PC-3 (cell line): Measurements from ENCODE around the gene TCN1.

Experiments
- CTCF ChIP-seq: fragments of 300-600 bp; sonication (generic); conservative IDR thresholded peaks from 2 replicates; pipeline ENCODE4 v1.5.1; 2017; ENCODE audit warnings: antibody characterized with exemption, low read depth, mild to moderate bottlenecking, low read length
- EZH2 ChIP-seq: fragments of 300-600 bp; sonication (generic); IDR thresholded peaks from one replicate; pipeline ENCODE4 v1.6.1; 2017; ENCODE audit warnings: antibody characterized with exemption, mild to moderate bottlenecking, low read length; ENCODE audit not compliant: unreplicated experiment
- EZH2phosphoT487 ChIP-seq: fragments of 300-600 bp; sonication (generic); IDR thresholded peaks from 2 replicates; pipeline ENCODE4 v1.6.1; 2018; ENCODE audit warnings: mild to moderate bottlenecking, antibody characterized with exemption, low read length, borderline replicate concordance

GRCh38 chr11:59898650-59899049 lies 32.4 kb upstream of the TCN1 start:
- TF ChIP-seq CTCF: no peak
- TF ChIP-seq EZH2: no peak
- TF ChIP-seq EZH2phosphoT487: no peak
